Peyer's patch (tissue), 4 donors: ENCODE data around the gene WRAP73. TPM values are rescaled to one million over a fixed set of nuclear protein-coding genes. Genes with fewer than 3 reads are reported as not detected.

Experiments
- DNase-seq, 3 donors: peaks; one replicate each; pipeline ENCODE4 v3.0.0-alpha.2; 2017 to 2019
- H3K27ac ChIP-seq, 4 donors: fragments of 200-600 bp; sonication (generic); one replicate each; pipeline ENCODE4 v1.5.1; 2016 to 2019
- H3K27me3 ChIP-seq, 2 donors: fragments of 200-600 bp; sonication (generic); one replicate each; pipeline ENCODE4 v1.5.1; 2019
- H3K36me3 ChIP-seq, 3 donors: fragments of 200-600 bp; sonication (generic); one replicate each; pipeline ENCODE4 v1.5.1; 2016 to 2019
- H3K4me1 ChIP-seq, 4 donors: fragments of 200-600 bp; sonication (generic); one replicate each; pipeline ENCODE4 v1.5.1; 2016 to 2019
- H3K4me3 ChIP-seq, 4 donors: fragments of 200-600 bp; sonication (generic); 1 replicate in 3 of 4; 2 replicates in 1 of 4; pipeline ENCODE4 v1.5.1; 2016 to 2019; ENCODE audit warnings: mild to moderate bottlenecking in 1 of 4
- H3K9me3 ChIP-seq, 4 donors: fragments of 200-600 bp; sonication (generic); one replicate each; pipeline ENCODE4 v1.5.1; 2016 to 2019; ENCODE audit warnings: mild to moderate bottlenecking in 1 of 4
- POLR2A ChIP-seq, 2 donors: fragments of 450-650 bp; IDR thresholded peaks; one replicate each; pipeline ENCODE4 v1.5.1; 2017; ENCODE audit warnings: antibody characterized with exemption in 2 of 2, mild to moderate bottlenecking in 2 of 2, moderate library complexity in 2 of 2
- total RNA-seq, 4 donors: library from RNA; depleted of rRNA; stranded (reverse); fragments of >200 nt; gene quantifications; one replicate each; pipeline ENCODE4 v1.1.0, GENCODE V29; 2016
- TF ChIP-seq, protein P1 (sequence below), 6 experiments: fragments of 450-650 bp in 4 of 6; fragments of 200-600 bp in 2 of 6; sonication (generic) in 1 of 6; IDR thresholded peaks; one replicate each; pipeline ENCODE4 v1.5.1; 2017 to 2019; ENCODE audit warnings: antibody characterized with exemption in 6 of 6, mild to moderate bottlenecking in 3 of 6, moderate library complexity in 1 of 6

Gene WRAP73
- total RNA-seq, 4 donors from 2014 or later = 34.3 to 71.1 (median 49.4) TPM

DNA sequence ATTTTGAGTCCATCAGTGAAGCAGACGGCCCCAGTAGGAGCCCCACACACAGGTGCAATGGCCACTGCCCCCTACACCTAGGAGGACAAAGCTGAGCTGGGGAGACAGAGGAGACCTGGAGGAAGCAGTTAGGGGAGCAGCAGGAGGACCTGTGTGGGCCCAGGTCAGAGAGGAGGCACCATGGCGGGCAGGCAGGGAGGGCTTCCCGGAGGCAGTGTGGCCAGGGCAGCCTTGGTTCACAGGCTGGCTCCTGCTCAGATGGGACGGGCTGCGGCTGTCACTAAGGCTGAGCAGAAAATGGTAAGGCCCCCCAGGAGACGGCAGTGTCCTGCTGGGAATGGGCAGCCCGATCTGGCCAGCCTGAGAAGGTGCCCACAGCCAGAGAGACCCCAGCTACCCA, 54.0 kb downstream of the WRAP73 start:
- H3K4me3 ChIP-seq = no peak overlapping the region
- TF ChIP-seq, protein P1, sequence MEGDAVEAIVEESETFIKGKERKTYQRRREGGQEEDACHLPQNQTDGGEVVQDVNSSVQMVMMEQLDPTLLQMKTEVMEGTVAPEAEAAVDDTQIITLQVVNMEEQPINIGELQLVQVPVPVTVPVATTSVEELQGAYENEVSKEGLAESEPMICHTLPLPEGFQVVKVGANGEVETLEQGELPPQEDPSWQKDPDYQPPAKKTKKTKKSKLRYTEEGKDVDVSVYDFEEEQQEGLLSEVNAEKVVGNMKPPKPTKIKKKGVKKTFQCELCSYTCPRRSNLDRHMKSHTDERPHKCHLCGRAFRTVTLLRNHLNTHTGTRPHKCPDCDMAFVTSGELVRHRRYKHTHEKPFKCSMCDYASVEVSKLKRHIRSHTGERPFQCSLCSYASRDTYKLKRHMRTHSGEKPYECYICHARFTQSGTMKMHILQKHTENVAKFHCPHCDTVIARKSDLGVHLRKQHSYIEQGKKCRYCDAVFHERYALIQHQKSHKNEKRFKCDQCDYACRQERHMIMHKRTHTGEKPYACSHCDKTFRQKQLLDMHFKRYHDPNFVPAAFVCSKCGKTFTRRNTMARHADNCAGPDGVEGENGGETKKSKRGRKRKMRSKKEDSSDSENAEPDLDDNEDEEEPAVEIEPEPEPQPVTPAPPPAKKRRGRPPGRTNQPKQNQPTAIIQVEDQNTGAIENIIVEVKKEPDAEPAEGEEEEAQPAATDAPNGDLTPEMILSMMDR (IDR thresholded peaks at IDR 0.05) = no peak
- TF ChIP-seq POLR2A (IDR thresholded peaks at IDR 0.05) = no peak
- H3K9me3 ChIP-seq = no peaks in the 10 kb centered on the region
- H3K27me3 ChIP-seq = no peaks in the 10 kb centered on the region
- H3K36me3 ChIP-seq = no peaks in the 10 kb centered on the region
- peaks cover 0 to 25% (median 21%) of the 10 kb centered on the region in 4 donors for H3K4me1 ChIP-seq
- no peak overlapping the region for H3K27ac ChIP-seq
- no peak for DNase-seq

DNA sequence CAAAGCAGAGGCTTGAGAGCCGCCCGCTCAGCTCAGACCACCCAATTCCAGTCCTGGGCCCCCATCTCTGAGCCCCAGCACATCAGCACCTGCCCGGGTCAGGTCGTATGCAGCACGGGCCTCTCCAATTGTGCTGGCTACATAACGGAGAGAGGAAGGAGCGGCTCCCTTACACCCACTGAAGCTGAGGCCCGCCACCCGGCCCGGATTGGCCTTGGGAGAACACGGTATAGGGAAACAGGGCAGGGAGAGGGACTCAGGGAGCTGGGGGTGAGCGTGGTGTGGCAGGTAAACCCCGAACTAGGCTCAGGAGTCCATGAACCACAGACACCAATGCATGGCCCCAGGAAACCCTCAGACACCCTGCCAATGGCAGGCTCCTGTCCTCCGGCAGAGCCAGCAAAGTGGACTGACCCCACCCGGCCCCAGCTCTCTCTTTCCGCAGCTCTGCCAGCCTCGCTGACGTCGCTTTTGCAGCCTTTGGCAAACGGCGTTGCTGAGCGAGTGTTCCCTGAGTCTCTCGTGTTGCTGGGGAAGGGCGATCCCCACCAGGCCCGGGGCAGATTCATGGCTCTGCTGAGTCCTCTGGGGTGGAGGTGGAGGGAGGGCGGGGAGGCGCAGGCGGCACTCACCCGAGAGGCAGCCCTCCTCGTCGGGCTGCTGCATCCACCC, 55.1 kb downstream of the WRAP73 start:
- Histone ChIP-seq H3K4me3 (no peak overlapping the region), H3K9me3 (no peaks in the 10 kb centered on the region), H3K27ac (no peak overlapping the region), H3K36me3 (no peaks in the 10 kb centered on the region), H3K27me3 (no peaks in the 10 kb centered on the region), H3K4me1 (peaks cover 0 to 25% (median 21%) of the 10 kb centered on the region in 4 donors)
- no peak for DNase-seq
- TF ChIP-seq, protein P1 (IDR thresholded peaks at IDR 0.05) = no peak
- no peak for TF ChIP-seq POLR2A (IDR thresholded peaks at IDR 0.05)

DNA sequence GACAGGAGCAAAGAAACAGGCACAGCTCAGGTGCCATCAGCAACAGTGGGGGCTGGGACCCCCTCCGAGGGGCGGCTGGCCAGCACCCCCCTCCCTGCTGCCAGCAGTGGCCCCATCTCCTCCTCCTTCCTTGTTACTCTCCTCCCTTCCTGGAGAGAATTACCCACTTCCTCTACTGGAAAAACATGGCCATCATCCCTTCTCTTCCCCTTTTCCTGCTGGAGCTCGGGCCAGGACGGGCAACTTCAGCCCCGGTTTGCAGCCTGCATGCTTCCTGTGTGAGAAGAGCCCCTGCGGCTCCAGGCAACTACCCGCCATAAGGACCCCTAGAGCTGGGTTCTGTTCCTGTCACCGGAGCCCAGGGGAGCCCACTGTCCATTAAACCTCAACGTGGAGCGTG, 56.2 kb downstream of the WRAP73 start:
- TF ChIP-seq POLR2A (IDR thresholded peaks at IDR 0.05) = no peak
- TF ChIP-seq, protein P1 (IDR thresholded peaks at IDR 0.05) = no peak
- Histone ChIP-seq H3K27ac (no peak overlapping the region), H3K4me3 (no peak overlapping the region), H3K4me1 (peaks cover 0 to 21% (median 18%) of the 10 kb centered on the region in 4 donors), H3K9me3 (no peaks in the 10 kb centered on the region), H3K36me3 (no peaks in the 10 kb centered on the region), H3K27me3 (no peaks in the 10 kb centered on the region)
- no peak for DNase-seq

DNA sequence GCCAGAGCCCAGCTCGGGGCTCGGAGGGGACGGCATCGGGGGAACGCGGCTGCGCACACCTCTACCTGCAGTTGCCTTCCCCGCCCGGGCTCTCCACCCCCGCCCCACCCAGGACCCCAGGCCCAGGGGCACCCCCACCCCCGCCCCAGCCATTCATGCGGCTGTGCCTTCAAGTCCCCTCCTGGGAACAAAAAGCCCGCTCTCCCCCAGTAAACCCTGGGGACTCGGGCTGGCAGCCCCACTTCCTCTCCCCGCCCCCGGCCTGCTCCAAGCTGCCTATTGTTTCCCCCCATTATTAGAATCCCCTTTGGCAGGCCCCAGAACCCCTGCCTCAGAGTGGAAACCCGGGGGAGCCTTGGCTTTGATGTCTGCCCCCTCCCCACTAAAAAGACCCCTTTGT, 56.6 kb downstream of the WRAP73 start:
- H3K4me1 ChIP-seq = peaks cover 0 to 17% (median 14%) of the 10 kb centered on the region in 4 donors

DNA sequence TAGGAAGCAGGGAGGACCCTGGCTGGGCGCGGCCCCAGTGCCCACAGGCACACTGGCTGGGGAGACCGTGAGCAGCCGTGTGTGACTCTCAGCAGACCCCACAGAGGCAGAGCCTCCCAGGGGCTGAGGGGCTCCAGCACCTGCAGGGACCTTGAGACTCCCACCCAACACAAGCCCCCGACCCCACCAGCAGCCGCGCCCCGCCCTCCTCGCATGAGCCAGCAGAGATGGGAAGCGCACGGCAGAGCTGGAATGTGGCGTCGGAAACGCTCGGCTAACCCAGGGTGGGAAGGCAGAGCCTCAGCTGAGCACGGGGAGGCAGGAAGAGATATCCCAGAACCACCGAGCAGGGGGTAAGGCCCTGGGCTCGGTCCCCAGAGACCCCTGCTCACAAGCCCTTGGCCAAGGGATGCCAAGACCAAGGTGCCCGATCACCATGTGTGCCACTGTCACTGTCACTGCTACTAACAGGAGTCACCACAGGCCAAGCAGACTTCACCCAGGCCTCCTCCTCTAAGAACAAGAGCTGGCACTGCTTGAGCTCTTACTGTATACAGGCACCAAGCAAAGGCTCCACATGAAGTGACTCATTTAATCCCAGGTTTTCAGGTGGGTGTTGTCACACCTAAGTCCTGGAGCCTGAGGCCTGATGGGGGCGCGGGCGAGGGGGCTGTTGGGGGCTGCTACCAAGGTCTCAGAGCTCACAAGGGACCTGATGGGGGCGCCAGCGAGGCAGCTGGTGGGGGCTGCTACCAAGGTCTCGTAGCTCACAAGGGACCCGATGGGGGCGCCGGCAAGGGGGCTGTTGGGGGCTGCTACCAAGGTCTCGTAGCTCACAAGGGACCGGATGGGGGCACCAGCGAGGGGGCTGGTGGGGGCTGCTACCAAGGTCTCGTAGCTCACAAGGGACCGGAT, 58.7 kb downstream of the WRAP73 start:
- H3K4me1 ChIP-seq = no peaks in the 10 kb centered on the region
- H3K36me3 ChIP-seq = no peaks in the 10 kb centered on the region
- H3K4me3 ChIP-seq = no peak overlapping the region
- no peak for DNase-seq
- no peaks in the 10 kb centered on the region for H3K9me3 ChIP-seq
- no peaks in the 10 kb centered on the region for H3K27me3 ChIP-seq
- no peak overlapping the region for H3K27ac ChIP-seq
- TF ChIP-seq, protein P1 (IDR thresholded peaks at IDR 0.05) = no peak
- no peak for TF ChIP-seq POLR2A (IDR thresholded peaks at IDR 0.05)

More for the DNA sequence above, 56.6 kb downstream of the WRAP73 start:
- no peak overlapping the region for H3K4me3 ChIP-seq
- no peak overlapping the region for H3K27ac ChIP-seq
- TF ChIP-seq POLR2A (IDR thresholded peaks at IDR 0.05) = no peak
- TF ChIP-seq, protein P1 (IDR thresholded peaks at IDR 0.05) = no peak
- no peaks in the 10 kb centered on the region for H3K36me3 ChIP-seq
- DNase-seq = no peak
- H3K27me3 ChIP-seq = no peaks in the 10 kb centered on the region
- no peaks in the 10 kb centered on the region for H3K9me3 ChIP-seq
